GM19025 (cell line): ENCODE measurements around the gene HIPK3.
"Not testable (repeated sequence)": the region's sequence is repeated elsewhere in the genome, so short reads cannot be mapped to it uniquely, and the experiment has no call there.

Experiments used
- ATAC-seq: cut with Tn5 transposase; IDR thresholded peaks from one replicate; pipeline ENCODE4 v1.9.1; 2021; ENCODE audit warnings: mild to moderate bottlenecking, low read depth, moderate library complexity; ENCODE audit not compliant: unreplicated experiment

Gene HIPK3

GRCh38 chr11:33257897-33258630, 883 bp downstream of the HIPK3 start:
- peak; percentile 23 for ATAC-seq

DNA sequence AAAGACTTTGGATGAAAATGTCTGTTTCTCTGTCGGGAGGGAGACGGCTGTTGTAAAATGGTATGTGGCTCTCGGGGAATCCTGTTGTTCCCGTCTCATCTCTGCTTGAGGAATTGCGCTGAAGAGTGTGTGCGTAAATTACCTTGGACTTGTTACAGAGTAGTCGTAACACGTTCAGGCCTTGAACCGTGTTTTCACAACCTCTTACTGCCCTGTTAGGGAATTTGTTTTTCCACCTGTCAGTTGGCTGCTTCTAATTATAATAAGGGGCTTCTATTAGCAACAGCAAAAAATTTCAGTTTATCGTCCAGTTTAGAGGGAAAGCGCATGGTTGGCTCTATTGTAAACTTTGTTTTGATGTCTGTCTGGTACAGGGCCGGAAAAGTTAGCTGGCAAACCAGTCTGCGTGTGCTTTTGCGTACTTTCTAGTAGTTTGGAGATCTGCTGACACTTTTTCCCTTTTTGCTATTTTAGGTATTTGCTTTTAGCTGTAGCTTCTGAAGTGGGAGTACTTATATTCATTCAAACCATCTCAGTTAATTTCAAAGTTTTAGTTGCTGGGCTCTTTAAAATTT, 1.5 kb downstream of the HIPK3 start:
- no peak for ATAC-seq

GRCh38 chr11:33259869-33260268, 2.7 kb downstream of the HIPK3 start:
- ATAC-seq: no peak

GRCh38 chr11:33261350-33261749, 4.2 kb downstream of the HIPK3 start:
- not testable (repeated sequence) for ATAC-seq

- ATAC-seq: no peak
Measured at GRCh38 chr11:33262011-33262645, 4.9 kb downstream of the HIPK3 start.

GRCh38 chr11:33263549-33263948, 6.4 kb downstream of the HIPK3 start:
- ATAC-seq: no peak

GRCh38 chr11:33264926-33265325, 7.7 kb downstream of the HIPK3 start:
- ATAC-seq: no peak

GRCh38 chr11:33266393-33267215, 9.4 kb downstream of the HIPK3 start:
- ATAC-seq: no peak

DNA sequence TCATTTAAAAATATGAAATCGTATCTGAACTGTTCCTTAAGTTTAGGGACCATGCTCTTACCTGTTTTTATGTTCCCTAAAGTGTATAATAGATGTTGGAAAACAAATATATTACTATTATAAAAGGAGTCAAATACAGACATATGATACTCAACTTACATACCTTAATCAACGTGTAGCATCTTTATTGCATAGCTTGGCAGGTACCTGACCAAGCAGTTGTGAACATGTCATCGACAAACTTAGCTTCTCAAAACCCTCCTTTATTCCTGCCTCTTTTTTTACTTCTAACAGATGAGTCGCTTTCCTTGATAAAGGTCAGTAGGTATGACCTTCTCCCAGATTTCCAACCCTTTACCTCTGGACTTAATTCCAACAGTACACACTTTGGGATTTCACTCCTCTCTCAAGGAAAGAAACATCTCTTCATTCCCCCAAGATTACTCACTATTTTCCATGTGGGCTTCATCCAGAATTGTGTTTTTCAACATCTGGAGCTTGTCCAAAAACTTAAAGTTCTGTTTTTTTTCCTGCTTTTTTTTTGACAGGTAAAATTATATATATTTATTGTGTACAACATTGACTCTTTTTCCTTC, 11.9 kb downstream of the HIPK3 start:
- no peak for ATAC-seq

DNA sequence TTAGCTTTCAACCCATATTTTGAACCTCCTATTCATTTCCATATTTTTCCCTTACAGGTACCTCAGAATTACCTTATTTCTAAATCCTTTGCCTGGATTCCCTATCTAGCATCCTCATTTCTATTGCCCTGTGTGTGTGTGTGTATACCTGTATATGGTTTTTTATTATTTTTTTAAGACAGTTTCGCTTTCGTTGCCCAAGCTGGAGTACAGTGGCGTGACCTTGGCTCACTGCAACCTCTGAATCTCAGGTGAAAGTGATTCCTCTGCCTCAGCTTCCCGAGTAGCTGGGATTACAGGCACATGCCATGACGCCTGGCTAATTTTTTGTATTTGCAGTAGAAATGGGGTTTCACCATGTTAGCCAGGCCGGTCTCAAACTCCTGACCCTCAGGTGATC, 12.6 kb downstream of the HIPK3 start:
- no peak for ATAC-seq

GRCh38 chr11:33271059-33271458, 13.9 kb downstream of the HIPK3 start:
- ATAC-seq: no peak

DNA sequence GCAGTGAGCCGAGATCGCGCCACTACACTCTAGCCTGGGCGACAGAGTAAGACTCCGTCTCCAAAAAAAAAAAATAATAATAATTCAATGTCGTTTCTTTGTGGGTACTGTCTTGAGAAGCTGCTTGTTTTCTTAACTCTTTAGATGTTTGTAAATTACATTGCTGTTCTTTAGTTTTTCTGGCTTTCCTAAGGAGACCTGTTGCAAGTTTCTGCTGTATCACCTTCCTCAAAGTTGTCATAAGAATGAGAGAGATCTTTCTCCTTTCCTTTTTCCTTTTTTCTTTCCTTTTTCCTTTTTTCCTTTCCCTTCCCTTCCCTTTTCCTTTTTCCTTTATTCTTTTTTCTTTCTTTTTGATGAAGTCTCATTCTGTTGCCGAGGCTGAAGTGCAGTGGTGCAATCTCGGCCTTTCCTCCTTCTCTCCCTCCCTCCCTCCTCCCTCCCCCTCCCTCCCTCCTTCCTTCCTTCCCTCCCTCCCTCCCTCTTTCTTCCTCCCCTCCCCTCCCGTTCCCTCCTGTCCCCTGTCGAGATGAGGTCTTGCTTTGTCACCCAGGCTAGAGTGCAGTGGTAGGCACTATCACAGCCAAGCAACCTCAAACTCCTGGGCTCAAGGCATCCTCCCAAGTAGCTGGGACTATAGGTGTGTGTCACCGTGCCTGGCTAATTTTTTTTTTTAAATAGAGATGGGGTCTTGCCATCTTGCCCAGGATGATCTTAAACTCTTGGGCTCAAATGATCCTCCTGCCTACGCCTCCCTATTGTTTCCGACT, 15.3 kb downstream of the HIPK3 start:
- ATAC-seq: no peak

DNA sequence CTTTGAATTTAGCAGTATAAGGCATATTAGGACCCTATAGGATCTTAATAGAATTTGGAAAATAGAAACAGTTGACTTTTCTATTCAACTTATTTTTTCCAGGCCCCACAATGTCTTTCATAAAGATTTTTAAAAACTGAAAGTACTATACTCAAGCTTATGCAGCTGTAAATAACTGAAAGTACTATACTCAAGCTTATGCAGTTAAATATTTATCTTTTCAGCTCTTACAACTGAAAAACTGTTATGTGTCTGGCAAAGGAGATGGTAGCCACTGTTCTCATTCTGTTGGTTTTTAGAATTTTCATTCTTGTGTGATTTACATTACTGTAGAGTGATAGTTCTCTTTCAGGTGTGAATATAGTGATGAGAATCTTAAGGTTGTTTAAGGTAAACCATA, 16.5 kb downstream of the HIPK3 start:
- ATAC-seq: no peak

DNA sequence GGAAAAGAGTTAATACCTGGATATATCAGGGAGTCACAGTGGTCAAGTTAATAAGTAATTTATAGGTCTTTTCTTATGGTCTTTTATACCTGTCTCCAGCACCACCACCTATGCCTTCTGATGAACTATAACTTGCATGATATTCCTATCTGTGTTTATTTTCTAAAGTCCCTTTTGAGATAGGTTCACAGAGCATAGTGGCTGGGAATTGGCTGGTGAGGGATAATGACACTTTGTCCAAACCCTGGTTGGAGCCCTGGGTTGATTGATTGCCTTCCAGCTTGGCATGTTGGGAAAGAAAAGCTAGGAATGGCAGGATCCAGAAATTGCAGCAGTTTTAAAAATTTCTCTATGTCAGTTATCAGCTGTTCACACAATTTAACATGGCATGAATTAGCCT, 23.2 kb downstream of the HIPK3 start:
- ATAC-seq: no peak

DNA sequence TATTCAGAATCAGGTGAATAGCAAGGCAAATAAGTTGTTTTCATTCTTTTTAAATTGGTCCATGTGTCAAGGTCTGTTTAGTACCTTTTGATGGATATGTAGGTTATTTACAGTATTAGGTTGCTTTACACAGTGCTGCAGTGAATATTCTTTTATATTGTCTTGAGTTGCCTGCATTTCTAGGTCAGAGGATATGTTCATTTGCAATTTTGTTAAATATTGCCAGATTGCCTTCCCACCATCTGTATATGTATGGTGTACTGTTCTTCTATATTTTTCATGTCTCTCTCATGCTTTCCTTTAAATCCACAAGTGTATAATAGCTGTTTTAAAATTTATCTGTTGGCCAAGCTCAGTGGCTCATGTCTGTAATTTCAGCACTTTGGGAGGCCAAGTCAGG, 24.6 kb downstream of the HIPK3 start:
- ATAC-seq: no peak

DNA sequence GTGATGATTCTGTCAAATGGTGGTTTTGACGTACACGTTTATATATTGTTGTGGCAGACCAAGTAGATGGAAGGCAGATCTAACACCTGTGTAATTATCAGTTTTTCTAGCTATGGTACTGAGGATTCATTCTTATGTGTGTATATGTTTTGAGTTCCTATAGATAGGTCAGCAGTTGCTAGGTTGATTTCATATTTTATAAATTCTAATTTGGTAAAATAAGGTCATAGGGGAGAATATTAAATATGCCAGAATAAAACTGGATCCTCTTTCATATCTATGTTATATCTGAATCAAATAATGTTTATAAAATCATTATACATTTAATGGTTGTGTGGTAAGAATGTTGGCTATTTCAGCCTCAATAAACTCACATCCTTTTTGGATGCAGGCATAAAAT, 27.6 kb downstream of the HIPK3 start:
- ATAC-seq: no peak

GRCh38 chr11:33290319-33290718, 33.1 kb downstream of the HIPK3 start:
- ATAC-seq: no peak

DNA sequence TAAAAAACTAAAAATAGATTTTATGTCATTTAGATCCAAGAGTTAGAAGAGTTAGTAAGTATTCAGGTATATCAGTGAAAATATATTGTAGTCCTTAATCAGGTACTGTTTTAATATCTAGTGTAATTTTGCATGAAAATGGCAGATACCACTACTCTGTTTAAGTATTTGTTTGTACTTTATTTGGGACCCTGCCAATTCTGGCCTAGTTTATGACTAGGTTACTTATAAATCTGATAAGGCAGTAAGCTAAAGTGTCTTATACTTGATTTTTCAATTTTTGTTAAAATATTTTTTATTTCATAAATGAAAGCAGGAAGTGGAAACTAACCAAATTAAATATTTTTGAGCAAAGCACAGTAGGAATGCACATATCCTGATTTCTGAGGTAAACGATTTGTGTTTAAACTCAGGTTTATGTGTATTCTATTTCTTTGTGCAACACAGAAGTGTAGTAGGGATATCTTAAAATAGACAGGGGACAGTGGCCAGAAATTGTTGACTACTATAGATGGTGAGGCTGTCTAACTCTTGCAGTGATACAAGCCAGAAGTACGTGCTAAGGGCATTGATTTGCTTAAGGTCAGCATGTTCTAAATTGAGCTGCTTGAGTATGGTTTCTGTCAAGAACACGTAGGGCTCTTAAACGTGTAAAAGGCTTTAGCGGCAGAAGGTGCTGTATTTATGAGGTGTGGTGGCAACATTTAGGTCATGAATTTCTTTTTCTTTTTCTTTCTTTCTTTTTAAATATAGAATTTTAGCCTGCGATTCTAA, 34.0 kb downstream of the HIPK3 start:
- ATAC-seq: peak; percentile 94

DNA sequence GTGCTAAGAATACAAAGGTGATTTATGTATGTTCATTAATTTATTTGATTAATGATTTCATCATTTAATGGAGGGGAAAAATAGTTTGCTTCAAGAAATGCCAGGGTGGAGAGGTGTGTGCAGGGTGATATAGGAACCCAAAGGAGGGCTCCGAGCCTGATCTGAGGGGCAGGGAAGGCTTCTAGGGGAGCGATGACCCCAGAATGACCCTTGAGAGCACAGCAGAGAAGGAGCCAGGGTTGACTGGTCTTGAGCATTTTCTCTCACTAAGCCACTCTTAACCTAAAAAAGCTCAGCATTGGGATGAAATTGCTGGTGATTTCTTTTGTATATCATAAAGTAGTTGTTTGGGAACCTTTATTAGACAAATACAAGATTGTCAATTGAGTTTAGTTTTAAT, 35.1 kb downstream of the HIPK3 start:
- ATAC-seq: no peak
